Measurements from ENCODE around the gene DNAH5.

- TF ChIP-seq, protein P1, sequence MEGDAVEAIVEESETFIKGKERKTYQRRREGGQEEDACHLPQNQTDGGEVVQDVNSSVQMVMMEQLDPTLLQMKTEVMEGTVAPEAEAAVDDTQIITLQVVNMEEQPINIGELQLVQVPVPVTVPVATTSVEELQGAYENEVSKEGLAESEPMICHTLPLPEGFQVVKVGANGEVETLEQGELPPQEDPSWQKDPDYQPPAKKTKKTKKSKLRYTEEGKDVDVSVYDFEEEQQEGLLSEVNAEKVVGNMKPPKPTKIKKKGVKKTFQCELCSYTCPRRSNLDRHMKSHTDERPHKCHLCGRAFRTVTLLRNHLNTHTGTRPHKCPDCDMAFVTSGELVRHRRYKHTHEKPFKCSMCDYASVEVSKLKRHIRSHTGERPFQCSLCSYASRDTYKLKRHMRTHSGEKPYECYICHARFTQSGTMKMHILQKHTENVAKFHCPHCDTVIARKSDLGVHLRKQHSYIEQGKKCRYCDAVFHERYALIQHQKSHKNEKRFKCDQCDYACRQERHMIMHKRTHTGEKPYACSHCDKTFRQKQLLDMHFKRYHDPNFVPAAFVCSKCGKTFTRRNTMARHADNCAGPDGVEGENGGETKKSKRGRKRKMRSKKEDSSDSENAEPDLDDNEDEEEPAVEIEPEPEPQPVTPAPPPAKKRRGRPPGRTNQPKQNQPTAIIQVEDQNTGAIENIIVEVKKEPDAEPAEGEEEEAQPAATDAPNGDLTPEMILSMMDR (IDR thresholded peaks at IDR 0.05), result no peak
- TF ChIP-seq EZH2 (IDR thresholded peaks at IDR 0.05; ENCODE audit: borderline replicate concordance, insufficient read depth, low read depth, low read length, poor library complexity, severe bottlenecking), result no peak
These were observed 128.4 kb downstream of the DNAH5 start for GRCh38 chr5:13816126-13816525.
